HFF-Myc (cell line): ENCODE measurements around the gene MMGT1.

ENCODE experiments used
- DNase-seq: peaks from one replicate; pipeline ENCODE4 v3.0.0-alpha.2; 2011; ENCODE audit warnings: low read depth; ENCODE audit errors: extremely low read depth
- H3K4me3 ChIP-seq: replicated peaks from 2 replicates; pipeline ENCODE4 v1.5.1; 2011; ENCODE audit warnings: low read depth, mild to moderate bottlenecking, control low read depth, low read length
- CTCF ChIP-seq: IDR thresholded peaks from 2 replicates; pipeline ENCODE4 v1.5.1; 2012; ENCODE audit warnings: mild to moderate bottlenecking, low read depth, low read length, control low read depth; ENCODE audit errors: missing control alignments

Gene MMGT1

DNA sequence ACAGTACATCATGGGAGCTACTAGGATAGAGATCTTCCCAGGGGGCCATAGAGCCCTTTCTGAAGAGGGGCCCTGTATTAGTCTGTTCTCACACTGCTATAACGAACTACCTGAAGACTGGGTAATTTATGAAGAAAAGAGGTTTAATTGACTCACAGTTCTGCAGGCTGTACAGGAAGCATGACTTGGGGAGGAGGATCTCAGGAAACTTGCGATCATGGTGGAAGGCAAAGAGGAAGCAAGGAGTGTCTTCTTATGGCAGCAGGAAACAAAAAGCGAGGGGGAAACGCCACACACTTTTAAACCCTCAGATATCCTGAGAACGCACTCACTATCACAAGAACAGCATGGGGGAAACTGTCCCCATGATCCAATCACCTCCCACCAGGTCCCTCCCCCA, 7.2 kb upstream of the MMGT1 start:
- no peak for TF ChIP-seq CTCF
- no peak overlapping the region for H3K4me3 ChIP-seq
- DNase-seq: no peak

- no peak for TF ChIP-seq CTCF
- no peak for DNase-seq
- H3K4me3 ChIP-seq: no peak overlapping the region
Measured at GRCh38 chrX:135977611-135978010, 3.8 kb upstream of the MMGT1 start.

GRCh38 chrX:135975421-135975820, 1.6 kb upstream of the MMGT1 start:
- no peak for DNase-seq
- no peak for TF ChIP-seq CTCF
- no peak overlapping the region for H3K4me3 ChIP-seq

- no peak for DNase-seq
- TF ChIP-seq CTCF: no peak
- peak overlapping the region; percentile 22 for H3K4me3 ChIP-seq
Measured at GRCh38 chrX:135974279-135974856, 580 bp upstream of the MMGT1 start.

DNA sequence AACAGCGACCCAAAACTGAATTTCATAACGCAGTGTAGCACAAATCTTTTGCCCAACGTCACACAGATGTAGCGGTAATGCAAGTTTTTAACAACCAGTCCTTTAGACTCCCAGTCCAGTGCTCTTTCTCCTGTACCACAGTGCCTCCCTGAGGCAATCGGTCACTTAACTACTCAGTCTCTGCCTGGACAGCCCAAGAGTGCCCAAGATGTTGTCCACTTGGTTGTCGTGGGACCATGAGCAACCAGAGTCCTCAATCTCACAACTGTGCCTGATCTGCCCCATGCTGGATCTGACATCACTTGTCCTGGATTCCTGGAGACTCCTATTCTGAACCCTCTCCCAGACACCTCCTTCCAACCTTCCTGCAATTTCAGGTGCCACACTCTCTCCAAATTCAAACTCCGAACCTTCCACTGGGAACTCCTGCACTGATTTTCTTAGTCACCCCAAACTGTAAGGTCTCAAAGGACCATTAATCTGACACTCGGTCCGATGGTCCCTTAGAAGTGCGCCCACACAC, 702 bp downstream of the MMGT1 start:
- no peak for TF ChIP-seq CTCF
- DNase-seq: no peak

GRCh38 chrX:135951291-135951690, 22.5 kb downstream of the MMGT1 start:
- no peak overlapping the region for H3K4me3 ChIP-seq
- TF ChIP-seq CTCF: no peak
- DNase-seq: no peak

More for the DNA sequence above, 702 bp downstream of the MMGT1 start:
- H3K4me3 ChIP-seq: peak overlapping the region; percentile 78

- no peak for DNase-seq
- TF ChIP-seq CTCF: no peak
- H3K4me3 ChIP-seq: no peak overlapping the region
Measured at GRCh38 chrX:135944486-135944885, 29.3 kb downstream of the MMGT1 start.
